ENCODE data around the gene SLC6A3. TPM values are rescaled to one million over a fixed set of nuclear protein-coding genes. Genes with fewer than 3 reads are reported as not detected.

SLC6A3 gene
- total RNA-seq, 2 experiments from 2014 or later: not detected

DNA sequence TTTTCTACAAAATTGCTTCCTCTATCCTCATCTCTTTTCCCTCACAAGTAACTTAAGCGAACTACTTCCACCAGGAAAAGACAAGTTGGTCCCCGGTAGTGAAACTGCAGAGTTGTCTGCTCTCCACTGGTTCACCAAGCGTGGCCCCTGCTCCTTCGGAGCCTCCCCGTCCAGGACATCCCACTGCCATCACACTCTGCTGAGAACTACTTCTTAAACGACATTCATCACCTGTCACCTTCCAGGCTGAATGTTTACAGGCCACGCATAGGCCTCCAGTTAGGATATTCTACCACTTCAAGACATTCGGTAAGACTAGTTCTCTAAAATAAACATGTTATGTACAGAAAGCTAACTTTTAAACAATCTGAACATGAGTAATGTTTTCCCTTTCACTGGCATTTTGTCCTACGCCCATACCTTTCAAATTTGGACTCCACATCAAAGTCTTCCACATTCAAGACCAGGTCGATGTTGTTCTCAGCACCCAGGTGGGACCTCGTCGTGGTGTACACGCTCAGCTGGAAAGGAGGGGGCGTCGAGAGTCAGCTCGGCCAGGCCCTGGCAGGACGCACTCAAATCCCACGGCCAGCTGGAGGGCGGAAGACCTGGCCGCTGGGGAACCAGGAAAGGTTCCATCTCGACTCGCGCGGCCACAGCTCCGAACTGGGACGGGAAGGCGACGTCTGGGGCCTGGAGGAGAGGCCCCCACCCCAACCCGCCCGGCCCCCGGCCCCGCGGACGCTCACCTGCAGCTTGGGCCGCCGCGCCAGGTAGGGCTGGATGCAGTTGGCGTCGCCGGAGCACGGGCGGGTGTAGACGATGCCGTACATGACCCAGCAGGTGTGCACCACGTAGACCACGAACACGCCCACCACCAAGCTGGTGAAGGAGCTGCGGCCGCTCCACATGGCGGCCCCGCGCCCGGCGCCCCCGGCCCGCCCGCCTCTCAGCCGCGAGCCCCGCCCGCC is 101.0 kb downstream of the SLC6A3 start:
- Mint-ChIP-seq H3K36me3 (peaks cover 27% of the 10 kb centered on the region), H3K27ac (peak overlapping the region; percentile 85), H3K4me1 (ENCODE audit: low read depth) (peaks cover 28% of the 10 kb centered on the region), H3K9me3 (no peaks in the 10 kb centered on the region), H3K4me3 (peak overlapping the region; percentile 87), H3K27me3 (no peaks in the 10 kb centered on the region)
- POLR2A ChIA-PET: interaction anchor here (0.6 to 1.5 kb wide), 5 partner anchors 10 to 50 kb away, joined by 3 to 5 read pairs (median 3); partner anchors contain the start of gene TERT
- DNase-seq: peak; percentile 35
- CTCF ChIA-PET: interaction anchor here (0.7 to 2.0 kb wide), 4 partner anchors 27 to 250 kb away, joined by 3 to 7 read pairs (median 3); no protein-coding TSS in a partner anchor
- intact Hi-C loops (cut with micrococcal nuclease): loop anchor here (2.0 to 10.0 kb wide), 3 partner anchors 29 to 49 kb away; partner anchors contain the start of gene TERT

DNA sequence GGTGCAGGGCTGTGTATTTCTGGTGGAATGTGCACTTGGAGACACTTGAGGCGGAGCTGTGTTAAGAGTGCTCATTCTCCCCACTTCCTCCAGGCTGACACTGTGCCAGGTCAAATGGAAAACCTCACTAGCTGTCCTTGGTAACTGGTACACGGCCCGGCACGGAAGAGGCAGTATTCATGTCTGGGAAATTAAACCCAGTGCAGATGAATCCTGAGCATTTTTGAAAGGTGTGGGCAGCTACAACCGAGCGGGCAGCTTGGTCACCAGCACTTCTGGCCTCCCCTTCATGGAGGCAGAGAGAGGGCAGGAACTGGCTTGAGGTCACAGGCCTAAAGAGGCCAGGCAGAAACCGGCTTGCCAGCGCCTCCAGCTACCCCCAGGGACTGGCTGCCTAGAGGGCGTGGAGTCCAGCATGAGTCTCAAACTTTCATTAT is 101.9 kb downstream of the SLC6A3 start:
- no peaks in the 10 kb centered on the region for H3K9me3 Mint-ChIP-seq
- intact Hi-C loops (cut with micrococcal nuclease): loop anchor here (10.0 kb wide), 1 partner anchor 49 kb away; the partner anchor contains the start of gene TERT
- H3K36me3 Mint-ChIP-seq: peaks cover 30% of the 10 kb centered on the region
- POLR2A ChIA-PET: interaction anchor here (0.7 to 1.4 kb wide), 2 partner anchors 25 to 27 kb away, joined by 3 to 4 read pairs; no protein-coding TSS in a partner anchor
- no peak overlapping the region for H3K27ac Mint-ChIP-seq
- no peak for DNase-seq
- peak overlapping the region; percentile 87 for H3K4me3 Mint-ChIP-seq
- peaks cover 28% of the 10 kb centered on the region for H3K4me1 Mint-ChIP-seq (ENCODE audit: low read depth)
- H3K27me3 Mint-ChIP-seq: no peaks in the 10 kb centered on the region
- CTCF ChIA-PET: no interaction called here

Other genes starting within 250 kb of the SLC6A3 start
- gene SLC6A19, start 243.8 kb downstream of the SLC6A3 start, total RNA-seq: not detected
- not detected for gene SLC6A18, start 220.1 kb downstream of the SLC6A3 start, total RNA-seq
- 1 to 10 TPM; 4.7 to 7.3 TPM for gene TERT, start 150.4 kb downstream of the SLC6A3 start, total RNA-seq
- gene CLPTM1L, start 100.3 kb downstream of the SLC6A3 start, total RNA-seq: 10 to 100 TPM; 70.1 to 72.9 TPM
- 10 to 100 TPM; 48.4 to 51.4 TPM for gene LPCAT1, start 78.5 kb upstream of the SLC6A3 start, total RNA-seq